Suprapubic skin (tissue), 4 donors: ENCODE results near the gene DOCK6. TPM values are rescaled to one million over a fixed set of nuclear protein-coding genes. Genes with fewer than 3 reads are reported as not detected.

Experiments
- DNase-seq, 2 donors: peaks; one replicate each; pipeline ENCODE4 v3.0.0-alpha.2; 2019; ENCODE audit warnings: low spot score in 2 of 2
- H3K27ac ChIP-seq: fragments of 200-600 bp; sonication (generic); one replicate; pipeline ENCODE4 v1.5.1; 2019
- H3K27me3 ChIP-seq: fragments of 200-600 bp; sonication (generic); one replicate; pipeline ENCODE4 v1.5.1; 2019
- H3K36me3 ChIP-seq: fragments of 200-600 bp; sonication (generic); one replicate; pipeline ENCODE4 v1.5.1; 2019
- H3K4me1 ChIP-seq: fragments of 200-600 bp; sonication (generic); one replicate; pipeline ENCODE4 v1.5.1; 2019
- H3K4me3 ChIP-seq: fragments of 200-600 bp; sonication (generic); one replicate; pipeline ENCODE4 v1.5.1; 2019; ENCODE audit warnings: mild to moderate bottlenecking
- H3K9me3 ChIP-seq: fragments of 200-600 bp; sonication (generic); one replicate; pipeline ENCODE4 v1.5.1; 2019
- CTCF ChIP-seq, 2 donors: fragments of 200-600 bp in 1 of 2; fragments of 450-650 bp in 1 of 2; sonication (generic) in 1 of 2; IDR thresholded peaks; one replicate each; pipeline ENCODE4 v1.5.1; 2016 to 2019; ENCODE audit warnings: antibody characterized with exemption in 2 of 2, mild to moderate bottlenecking in 1 of 2, moderate library complexity in 1 of 2
- EP300 ChIP-seq: sonication (generic); formaldehyde crosslinking; IDR thresholded peaks from one replicate; pipeline ENCODE4 v1.6.1; 2017; ENCODE audit warnings: antibody characterized with exemption
- POLR2A ChIP-seq, 2 donors: fragments of 450-650 bp; IDR thresholded peaks; one replicate each; pipeline ENCODE4 v1.6.1; 2017; ENCODE audit warnings: antibody characterized with exemption in 2 of 2, mild to moderate bottlenecking in 2 of 2, moderate library complexity in 2 of 2
- POLR2AphosphoS5 ChIP-seq, 3 donors: sonication (generic); formaldehyde crosslinking; IDR thresholded peaks; one replicate each; pipeline ENCODE4 v1.6.1; 2017; ENCODE audit warnings: antibody characterized with exemption in 3 of 3
- WGBS: methylation state at CpG from one replicate; pipeline ENCODE4 v1.1.5; 2018; 5-methylcytosine and 5-hydroxymethylcytosine counted together
- total RNA-seq, 4 donors: library from RNA; depleted of rRNA; stranded (reverse); fragments of >200 nt; gene quantifications; one replicate each; pipeline ENCODE4 v1.1.0, GENCODE V29; 2016

DOCK6 gene
- total RNA-seq, 4 donors from 2014 or later, result 69.7 to 188 (median 98.3) TPM

GRCh38 chr19:11209839-11210655, 52.3 kb downstream of the DOCK6 start:
- Histone ChIP-seq H3K9me3 (no peaks in the 10 kb centered on the region), H3K36me3 (peaks cover 50% of the 10 kb centered on the region), H3K27ac (no peak overlapping the region), H3K4me3 (no peak overlapping the region), H3K4me1 (peaks cover 3% of the 10 kb centered on the region), H3K27me3 (no peaks in the 10 kb centered on the region)
- 85% methylated on average over 2 of the region's 2 CpGs for WGBS
- no peak for DNase-seq
- TF ChIP-seq POLR2AphosphoS5 (IDR thresholded peaks at IDR 0.05) (no peak), EP300 (no peak), CTCF (IDR thresholded peaks at IDR 0.05) (no peak), POLR2A (IDR thresholded peaks at IDR 0.05) (no peak)

GRCh38 chr19:11208561-11209471, 53.5 kb downstream of the DOCK6 start:
- Histone ChIP-seq H3K9me3 (no peaks in the 10 kb centered on the region), H3K36me3 (peaks cover 40% of the 10 kb centered on the region), H3K4me3 (no peak overlapping the region), H3K4me1 (peaks cover 13% of the 10 kb centered on the region), H3K27ac (no peak overlapping the region), H3K27me3 (no peaks in the 10 kb centered on the region)
- 82% methylated on average over 21 of the region's 38 CpGs for WGBS
- TF ChIP-seq EP300, result no peak
- TF ChIP-seq POLR2AphosphoS5 (IDR thresholded peaks at IDR 0.05), result peak in 1 of 3 donors; percentile 25
- no peak for DNase-seq

GRCh38 chr19:11205939-11206570, 56.3 kb downstream of the DOCK6 start:
- H3K4me1 ChIP-seq, result peaks cover 24% of the 10 kb centered on the region
- peaks cover 35% of the 10 kb centered on the region for H3K36me3 ChIP-seq
- 77% methylated on average over 9 of the region's 9 CpGs for WGBS
- no peak overlapping the region for H3K4me3 ChIP-seq
- no peak for DNase-seq
- no peak overlapping the region for H3K27ac ChIP-seq
- H3K9me3 ChIP-seq, result no peaks in the 10 kb centered on the region
- TF ChIP-seq CTCF (IDR thresholded peaks at IDR 0.05), result no peak
- TF ChIP-seq EP300, result no peak
- no peak for TF ChIP-seq POLR2AphosphoS5 (IDR thresholded peaks at IDR 0.05)
- no peak for TF ChIP-seq POLR2A (IDR thresholded peaks at IDR 0.05)
- no peaks in the 10 kb centered on the region for H3K27me3 ChIP-seq

- H3K27ac ChIP-seq, result no peak overlapping the region
- H3K36me3 ChIP-seq, result peaks cover 45% of the 10 kb centered on the region
- TF ChIP-seq EP300 (no peak), CTCF (IDR thresholded peaks at IDR 0.05) (no peak), POLR2A (IDR thresholded peaks at IDR 0.05) (no peak), POLR2AphosphoS5 (IDR thresholded peaks at IDR 0.05) (no peak)
- H3K27me3 ChIP-seq, result no peaks in the 10 kb centered on the region
- peaks cover 24% of the 10 kb centered on the region for H3K4me1 ChIP-seq
- WGBS, result 45% methylated on average over 5 of the region's 5 CpGs
- no peak for DNase-seq
- no peaks in the 10 kb centered on the region for H3K9me3 ChIP-seq
- H3K4me3 ChIP-seq, result no peak overlapping the region
Measured at GRCh38 chr19:11204943-11205349, 57.4 kb downstream of the DOCK6 start.

- no peak for DNase-seq
- Histone ChIP-seq H3K4me1 (peaks cover 26% of the 10 kb centered on the region), H3K27me3 (no peaks in the 10 kb centered on the region), H3K9me3 (no peaks in the 10 kb centered on the region), H3K27ac (peak overlapping the region; percentile 45), H3K36me3 (peaks cover 45% of the 10 kb centered on the region), H3K4me3 (no peak overlapping the region)
- WGBS, result 76% methylated on average over 9 of the region's 9 CpGs
- TF ChIP-seq POLR2AphosphoS5 (IDR thresholded peaks at IDR 0.05), result no peak
Measured at GRCh38 chr19:11204076-11204602, 58.2 kb downstream of the DOCK6 start.
